B cell (primary cell): ENCODE measurements around the gene INKA2.

ENCODE experiments used
- CTCF ChIP-seq: fragments of 200-600 bp; IDR thresholded peaks from one replicate; pipeline ENCODE4 v1.8.0; 2022; ENCODE audit warnings: antibody characterized with exemption, mild to moderate bottlenecking
- EZH2 ChIP-seq: IDR thresholded peaks from 2 replicates; pipeline ENCODE4 v1.6.1; 2012; ENCODE audit warnings: borderline replicate concordance, low read depth, mild to moderate bottlenecking, moderate library complexity, low read length; ENCODE audit not compliant: insufficient read depth, poor library complexity, severe bottlenecking

GRCh38 chr1:111755331-111756123, 16.3 kb upstream of the INKA2 start, which contains the start of gene DDX20:
- no peak for TF ChIP-seq EZH2
- peak; percentile 95 for TF ChIP-seq CTCF
